Small intestine (tissue), 7 donors: Measurements from ENCODE around the gene SH3RF1. TPM values are rescaled to one million over a fixed set of nuclear protein-coding genes. Genes with fewer than 3 reads are reported as not detected.

ENCODE experiments used
- DNase-seq, 2 donors: peaks; one replicate each; pipeline versions ENCODE4 v3.0.0 to v3.0.0-alpha.2; 2013
- FAIRE-seq: peaks from 2 replicates; lab custom pipeline; 2012; peaks lifted over from hg19 to GRCh38; lab: Jason Lieb, UNC
- H3K27ac ChIP-seq, 3 donors: one replicate each; pipeline ENCODE4 v1.5.1; 2013; ENCODE audit warnings: low read length in 2 of 3, mild to moderate bottlenecking in 2 of 3, control low read depth in 1 of 3, inconsistent platforms in 1 of 3, low read depth in 1 of 3, moderate library complexity in 1 of 3
- H3K27me3 ChIP-seq, 3 donors: one replicate each; pipeline ENCODE4 v1.6.1; 2013; ENCODE audit warnings: low read length in 3 of 3, inconsistent platforms in 1 of 3; ENCODE audit not compliant: control insufficient read depth in 3 of 3, insufficient read depth in 3 of 3
- H3K36me3 ChIP-seq, 3 donors: one replicate each; pipeline ENCODE4 v1.6.1; 2013; ENCODE audit warnings: low read length in 3 of 3, inconsistent platforms in 1 of 3, low read depth in 1 of 3, mild to moderate bottlenecking in 1 of 3, moderate library complexity in 1 of 3; ENCODE audit not compliant: control insufficient read depth in 3 of 3, insufficient read depth in 2 of 3
- H3K4me1 ChIP-seq, 3 donors: one replicate each; pipeline ENCODE4 v1.6.1; 2013; ENCODE audit warnings: low read length in 2 of 3, inconsistent platforms in 1 of 3, low read depth in 1 of 3, mild to moderate bottlenecking in 1 of 3, moderate library complexity in 1 of 3; ENCODE audit not compliant: control insufficient read depth in 3 of 3, insufficient read depth in 2 of 3
- H3K4me3 ChIP-seq, 3 donors: one replicate each; pipeline ENCODE4 v1.5.1; 2013; ENCODE audit warnings: low read length in 3 of 3, control low read depth in 1 of 3, inconsistent platforms in 1 of 3, low read depth in 1 of 3, mild to moderate bottlenecking in 1 of 3, moderate library complexity in 1 of 3
- H3K9me3 ChIP-seq, 2 donors: one replicate each; pipeline ENCODE4 v1.6.1; 2013; ENCODE audit warnings: low read depth in 1 of 2, low read length in 1 of 2; ENCODE audit not compliant: control insufficient read depth in 2 of 2, insufficient read depth in 1 of 2
- WGBS, 3 donors: extraction: QIAGEN DNeasy Blood & Tissue Kit; methylation state at CpG; one replicate each; pipeline ENCODE4 v1.1.7; 2013; 5-methylcytosine and 5-hydroxymethylcytosine counted together
- polyA plus RNA-seq, 4 donors: library from polyadenylated mRNA; stranded (reverse) in 3 of 4; unstranded in 1 of 4; fragments of 200-250 nt in 3 of 4; fragments of 120-200 nt in 1 of 4; gene quantifications; one replicate each; pipeline versions ENCODE4 v1.2.1 to v1.2.3, GENCODE V29; 2013
- donor health status: healthy with polysubstance abuse.
- donor health status: control.
- donor health status: control.
- donor health status: Bipolar disorder and iron deficiency.
- donor health status: healthy.

SH3RF1 gene
- polyA plus RNA-seq, 4 donors = 10.7 to 35.6 (median 11.5) TPM

DNA sequence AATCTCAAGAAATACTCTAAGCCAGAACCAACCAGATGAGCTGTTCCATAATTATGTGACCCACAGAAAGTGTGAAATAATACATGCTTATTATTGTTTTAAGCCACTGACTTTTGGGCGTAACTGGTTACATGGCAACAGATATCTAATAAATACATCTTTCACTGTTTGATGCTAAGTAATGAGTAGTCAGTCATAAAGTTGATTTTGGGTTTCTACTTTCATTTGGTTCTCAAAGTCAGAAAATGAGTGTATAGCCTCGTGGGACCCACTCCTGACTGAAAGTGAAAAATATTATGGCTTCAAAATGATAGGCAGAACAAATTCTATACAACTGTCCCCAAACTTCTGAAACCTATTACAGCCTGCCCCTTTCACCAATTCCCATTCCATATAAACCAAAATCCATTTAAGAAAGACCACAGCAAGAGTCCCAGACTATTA lies 172.7 kb downstream of the SH3RF1 start:
- no peak overlapping the region for H3K27ac ChIP-seq
- 79 to 88% (median 82%) methylated on average over 2 of the region's 2 CpGs for WGBS, 3 donors

DNA sequence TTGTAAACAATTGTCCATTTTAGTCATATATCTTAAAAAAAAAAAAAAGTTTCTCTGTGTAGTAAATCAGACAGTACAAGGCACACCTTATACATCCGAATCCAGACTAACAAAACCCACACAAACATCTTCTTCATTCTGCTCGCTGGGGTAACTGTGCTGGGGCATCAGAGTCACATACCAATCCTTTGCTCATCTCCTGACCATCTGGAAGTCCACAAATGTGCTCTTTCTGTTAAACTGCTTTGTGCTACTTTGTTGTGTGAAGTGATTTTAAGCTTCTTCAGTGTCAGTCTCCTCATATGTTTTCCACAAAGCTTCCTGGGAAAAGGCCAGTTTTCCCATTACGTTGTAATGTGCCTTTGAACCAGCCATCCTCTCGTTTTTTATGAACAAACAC lies 174.5 kb downstream of the SH3RF1 start:
- H3K4me1 ChIP-seq = no peaks in the 10 kb centered on the region
- 84 to 86% (median 86%) methylated on average over 4 of the region's 4 CpGs for WGBS, 3 donors
- H3K27me3 ChIP-seq = no peaks in the 10 kb centered on the region
- DNase-seq = no peak
- peaks cover 0 to 9% of the 10 kb centered on the region in 2 donors for H3K9me3 ChIP-seq
- H3K4me3 ChIP-seq = no peak overlapping the region
- H3K27ac ChIP-seq = no peak overlapping the region
- no peak for FAIRE-seq
- H3K36me3 ChIP-seq = peaks cover 0 to 34% (median 8%) of the 10 kb centered on the region in 3 donors

More for the DNA sequence above, 172.7 kb downstream of the SH3RF1 start:
- Histone ChIP-seq H3K4me3 (no peak overlapping the region), H3K36me3 (peaks cover 0 to 25% (median 12%) of the 10 kb centered on the region in 3 donors), H3K9me3 (peaks cover 0 to 3% of the 10 kb centered on the region in 2 donors), H3K27me3 (no peaks in the 10 kb centered on the region), H3K4me1 (no peaks in the 10 kb centered on the region)
- DNase-seq (no peak), FAIRE-seq (no peak)

DNA sequence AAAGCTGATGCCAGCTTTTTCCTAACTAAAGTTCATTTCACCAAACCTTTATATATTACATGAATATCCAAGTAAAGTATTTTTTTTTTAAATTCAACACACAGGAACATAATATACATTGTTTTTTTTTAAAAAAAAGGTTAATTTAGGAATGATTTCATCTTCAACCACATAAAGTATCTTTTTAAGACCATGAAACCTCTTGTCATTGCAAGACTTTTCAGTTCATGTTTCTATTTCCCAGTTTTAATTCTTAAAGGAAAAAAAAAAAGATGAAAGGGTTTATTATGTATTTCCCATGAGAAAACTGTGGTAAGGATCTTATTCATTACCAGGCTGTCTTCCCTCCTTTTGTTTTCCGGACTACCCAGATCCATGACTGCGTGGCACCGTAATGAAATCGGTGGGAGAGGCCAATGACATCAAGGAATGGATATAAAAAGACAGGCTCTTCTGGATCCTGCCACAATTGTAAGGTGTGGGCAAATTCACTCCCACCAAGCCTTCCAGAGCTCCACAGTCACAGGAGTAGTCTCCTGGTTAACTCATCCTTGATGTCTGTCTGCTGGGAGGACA lies 176.0 kb downstream of the SH3RF1 start:
- Histone ChIP-seq H3K4me3 (no peak overlapping the region), H3K4me1 (no peaks in the 10 kb centered on the region), H3K9me3 (peaks cover 0 to 19% of the 10 kb centered on the region in 2 donors), H3K36me3 (peaks cover 0 to 30% (median 7%) of the 10 kb centered on the region in 3 donors), H3K27ac (no peak overlapping the region), H3K27me3 (no peaks in the 10 kb centered on the region)
- no peak for DNase-seq
- FAIRE-seq = no peak
- WGBS, 3 donors = 93 to 99% (median 96%) methylated on average over 4 of the region's 4 CpGs

DNA sequence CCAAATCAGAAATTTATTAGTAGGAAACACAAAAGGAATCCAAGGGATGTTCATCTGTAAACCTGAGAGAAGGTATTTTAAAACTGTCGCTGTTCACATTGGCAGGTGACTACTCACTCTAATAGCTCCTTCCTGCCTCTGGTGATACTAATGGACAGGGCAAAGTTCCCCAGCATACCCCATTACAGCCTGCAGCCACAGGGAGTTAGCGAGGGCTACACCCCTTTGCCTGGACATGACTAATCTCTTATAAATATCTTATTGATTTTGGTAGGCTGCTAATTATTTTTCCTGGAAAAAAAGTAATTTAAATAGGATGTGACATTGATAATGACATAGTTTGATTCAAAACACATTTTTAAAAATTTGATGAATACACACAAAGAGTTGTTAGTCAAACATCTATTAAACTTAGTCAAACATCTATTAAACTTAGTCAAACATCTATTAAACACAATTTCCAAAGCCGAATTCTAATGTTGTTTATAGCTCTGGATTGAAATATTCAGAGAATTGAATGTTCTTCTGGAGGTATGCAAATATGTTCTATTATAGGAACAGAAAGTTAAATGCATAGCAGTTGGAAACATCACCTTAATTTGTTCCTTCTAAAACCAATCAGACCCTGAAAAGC lies 177.8 kb downstream of the SH3RF1 start:
- DNase-seq = no peak
- H3K36me3 ChIP-seq = peaks cover 0 to 29% (median 7%) of the 10 kb centered on the region in 3 donors
- H3K27ac ChIP-seq = no peak overlapping the region
- 88 to 93% (median 90%) methylated on average over 3 of the region's 3 CpGs for WGBS, 3 donors
- no peak overlapping the region for H3K4me3 ChIP-seq
- no peaks in the 10 kb centered on the region for H3K27me3 ChIP-seq
- H3K9me3 ChIP-seq = peaks cover 0 to 19% of the 10 kb centered on the region in 2 donors
- H3K4me1 ChIP-seq = no peaks in the 10 kb centered on the region
- FAIRE-seq = peak; percentile 79

DNA sequence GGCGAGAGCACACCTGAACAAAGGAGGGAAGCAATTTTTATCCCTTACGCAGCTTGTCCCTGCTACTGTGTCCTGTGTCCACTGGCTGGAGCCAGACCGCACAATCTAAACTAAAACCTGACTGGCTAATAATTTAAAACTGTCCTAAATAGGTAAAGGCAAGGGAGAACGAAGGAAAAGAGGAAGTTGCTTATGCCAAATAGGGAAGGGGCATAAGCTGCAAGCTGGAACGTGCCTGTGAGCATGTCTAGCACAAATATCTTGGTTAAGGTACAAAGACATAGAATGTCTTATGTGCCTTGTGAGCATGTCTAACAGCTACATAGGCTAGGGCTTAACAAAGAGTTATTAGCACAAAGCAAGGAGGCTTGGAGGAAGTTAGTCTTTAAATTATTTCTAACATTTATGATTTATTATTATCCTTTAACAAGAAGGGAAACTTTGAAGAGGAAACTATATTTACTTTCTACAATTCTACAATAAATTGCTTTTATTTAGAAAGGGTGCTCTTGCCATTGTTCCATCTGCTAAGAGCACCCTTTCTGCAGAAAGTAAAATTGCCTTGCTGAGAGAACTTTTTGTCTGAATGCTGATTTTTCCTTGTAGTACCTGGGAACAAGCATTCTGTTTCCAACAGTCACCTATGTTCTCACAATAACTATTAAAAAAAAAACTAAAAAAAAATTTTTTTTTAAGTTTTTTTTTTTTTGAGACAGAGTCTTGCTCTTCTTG lies 180.1 kb downstream of the SH3RF1 start:
- 91 to 99% (median 94%) methylated on average over 5 of the region's 5 CpGs for WGBS, 3 donors
- Histone ChIP-seq H3K9me3 (peaks cover 0 to 16% of the 10 kb centered on the region in 2 donors), H3K4me1 (no peaks in the 10 kb centered on the region), H3K27ac (no peak overlapping the region), H3K36me3 (peaks cover 0 to 30% (median 7%) of the 10 kb centered on the region in 3 donors), H3K4me3 (no peak overlapping the region), H3K27me3 (no peaks in the 10 kb centered on the region)
- FAIRE-seq (no peak), DNase-seq (no peak)

DNA sequence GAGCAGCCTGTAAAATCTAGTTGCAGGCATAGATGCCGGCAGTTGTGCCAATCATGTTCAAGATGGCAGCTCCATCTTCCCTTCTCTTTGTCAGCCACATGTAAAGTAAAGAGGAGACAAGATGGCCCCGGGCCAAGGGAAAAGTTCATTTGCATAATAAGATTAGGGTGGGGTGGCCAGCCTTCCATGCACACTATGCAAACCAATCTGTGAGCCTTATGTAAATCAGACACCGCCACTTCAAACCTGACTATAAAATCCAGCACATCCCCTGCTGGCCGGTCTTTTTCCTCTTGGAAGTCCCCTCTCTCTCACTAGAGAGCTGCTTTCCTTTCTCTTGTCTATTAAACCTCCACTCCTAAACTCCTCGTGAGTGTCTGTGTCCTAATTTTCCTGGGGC lies 181.8 kb downstream of the SH3RF1 start:
- no peak overlapping the region for H3K4me3 ChIP-seq
- H3K36me3 ChIP-seq = peaks cover 0 to 26% (median 0%) of the 10 kb centered on the region in 3 donors
- H3K9me3 ChIP-seq = peaks cover 0 to 16% of the 10 kb centered on the region in 2 donors
- H3K27me3 ChIP-seq = no peaks in the 10 kb centered on the region
- no peak for FAIRE-seq
- no peak overlapping the region for H3K27ac ChIP-seq
- no peaks in the 10 kb centered on the region for H3K4me1 ChIP-seq
- no peak for DNase-seq
- WGBS, 3 donors = 96 to 100% (median 97%) methylated on average over 5 of the region's 5 CpGs

DNA sequence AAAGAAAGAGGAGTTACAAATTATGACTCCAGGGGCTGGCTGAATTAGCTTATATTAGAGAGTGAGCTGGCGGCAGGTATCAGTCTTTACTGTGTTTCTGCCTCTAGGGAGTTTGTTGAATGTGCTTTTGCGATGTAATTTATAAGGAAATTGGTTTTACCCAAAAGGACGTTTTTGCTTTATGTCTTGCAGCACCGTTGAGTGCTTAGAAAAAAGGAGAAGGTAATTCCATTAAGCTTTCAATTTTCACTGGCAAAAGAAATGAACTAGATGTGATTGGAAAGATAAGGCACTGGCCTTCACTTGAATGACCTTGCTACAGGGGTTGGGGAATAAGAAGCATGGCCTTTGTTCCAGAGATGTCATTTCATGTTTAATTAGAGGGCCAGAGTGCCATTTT lies 185.8 kb downstream of the SH3RF1 start:
- Histone ChIP-seq H3K27me3 (no peaks in the 10 kb centered on the region), H3K9me3 (no peaks in the 10 kb centered on the region), H3K36me3 (peaks cover 0 to 13% (median 0%) of the 10 kb centered on the region in 3 donors), H3K4me1 (peaks cover 0 to 4% (median 3%) of the 10 kb centered on the region in 3 donors), H3K27ac (no peak overlapping the region), H3K4me3 (no peak overlapping the region)
- WGBS, 3 donors = 86 to 91% (median 90%) methylated on average over 4 of the region's 4 CpGs
- DNase-seq (no peak), FAIRE-seq (no peak)

DNA sequence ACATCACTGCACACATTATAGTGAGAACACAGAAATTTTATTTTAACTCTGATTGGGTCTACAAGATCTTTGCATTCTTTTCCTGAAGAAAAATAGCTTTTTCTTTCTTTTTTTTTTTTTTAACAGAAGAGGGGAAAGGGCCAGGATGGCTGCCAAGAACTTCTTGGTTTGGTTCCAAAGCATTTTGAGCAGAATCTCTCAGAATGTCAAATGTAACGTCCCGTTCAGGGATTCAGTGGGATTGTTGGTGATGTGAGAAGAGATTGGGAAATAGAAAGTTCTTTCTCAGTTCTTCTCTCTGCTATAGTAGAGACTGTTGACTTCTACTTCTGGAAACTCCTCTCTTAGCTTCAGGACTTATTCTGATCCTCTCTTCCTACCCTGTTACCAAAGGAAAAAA lies 189.8 kb downstream of the SH3RF1 start:
- H3K9me3 ChIP-seq = no peaks in the 10 kb centered on the region
- FAIRE-seq (no peak), DNase-seq (no peak)
- peaks cover 0 to 2% (median 0%) of the 10 kb centered on the region in 3 donors for H3K36me3 ChIP-seq
- no peaks in the 10 kb centered on the region for H3K27me3 ChIP-seq
- H3K27ac ChIP-seq = no peak overlapping the region
- WGBS, 3 donors = 22 to 37% (median 33%) methylated on average over 2 of the region's 2 CpGs
- H3K4me1 ChIP-seq = peaks cover 0 to 6% (median 5%) of the 10 kb centered on the region in 3 donors
- no peak overlapping the region for H3K4me3 ChIP-seq
